ENCODE measurements around the gene ADCY2.

ADCY2 gene

GRCh38 chr5:7592910-7593309 is 197.0 kb downstream of the ADCY2 start:
- no peak for DNase-seq (ENCODE audit: low read depth)
- TF ChIP-seq CTCF (IDR thresholded peaks at IDR 0.05; ENCODE audit: low read length, missing control alignments) = no peak
- H3K4me3 ChIP-seq (replicated peaks; ENCODE audit: low read depth, low read length) = no peak overlapping the region

GRCh38 chr5:7597059-7597642 is 201.2 kb downstream of the ADCY2 start:
- no peak for TF ChIP-seq CTCF (IDR thresholded peaks at IDR 0.05; ENCODE audit: low read length, missing control alignments)
- DNase-seq (ENCODE audit: low read depth) = no peak

GRCh38 chr5:7606840-7607465 is 211.0 kb downstream of the ADCY2 start:
- TF ChIP-seq CTCF (IDR thresholded peaks at IDR 0.05; ENCODE audit: low read length, missing control alignments) = no peak
- no peak for DNase-seq (ENCODE audit: low read depth)
- H3K4me3 ChIP-seq (replicated peaks; ENCODE audit: low read depth, low read length) = no peak overlapping the region

More at GRCh38 chr5:7597059-7597642, 201.2 kb downstream of the ADCY2 start:
- H3K4me3 ChIP-seq (replicated peaks; ENCODE audit: low read depth, low read length) = no peak overlapping the region

GRCh38 chr5:7608772-7609171 is 212.8 kb downstream of the ADCY2 start:
- TF ChIP-seq CTCF (IDR thresholded peaks at IDR 0.05; ENCODE audit: low read length, missing control alignments) = no peak
- DNase-seq (ENCODE audit: low read depth) = no peak

DNA sequence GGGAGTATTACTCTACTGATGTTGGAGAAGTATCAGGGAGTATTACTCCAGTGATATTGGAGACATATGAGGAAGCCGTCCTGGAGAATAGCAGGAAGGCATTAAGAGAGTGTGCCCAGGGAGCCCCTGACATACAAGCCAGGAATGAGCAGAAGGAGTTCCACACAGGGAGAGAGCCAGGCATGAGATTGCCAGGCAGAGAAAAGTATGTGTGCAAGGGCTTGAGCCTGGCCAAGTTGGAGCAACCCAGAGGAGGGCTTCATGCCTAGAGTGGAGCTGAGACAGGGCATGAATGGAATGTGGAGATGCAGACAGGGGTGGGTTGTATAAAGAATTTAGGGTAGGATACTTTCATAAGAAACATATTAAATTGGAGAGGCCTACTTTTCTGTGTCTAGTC is 213.8 kb downstream of the ADCY2 start:
- no peak for DNase-seq (ENCODE audit: low read depth)
- no peak overlapping the region for H3K4me3 ChIP-seq (replicated peaks; ENCODE audit: low read depth, low read length)
- no peak for TF ChIP-seq CTCF (IDR thresholded peaks at IDR 0.05; ENCODE audit: low read length, missing control alignments)

More at GRCh38 chr5:7608772-7609171, 212.8 kb downstream of the ADCY2 start:
- H3K4me3 ChIP-seq (replicated peaks; ENCODE audit: low read depth, low read length) = no peak overlapping the region

GRCh38 chr5:7610531-7611177 is 214.7 kb downstream of the ADCY2 start:
- TF ChIP-seq CTCF (IDR thresholded peaks at IDR 0.05; ENCODE audit: low read length, missing control alignments) = no peak
- H3K4me3 ChIP-seq (replicated peaks; ENCODE audit: low read depth, low read length) = no peak overlapping the region
- DNase-seq (ENCODE audit: low read depth) = no peak
